NCI-H526 (cell line): ENCODE data around the gene DIPK1B.

Source experiments
- DNase-seq, 2 experiments: peaks; one replicate each; lab custom pipeline; 2025; lab: John Stamatoyannopoulos, UW

Gene DIPK1B

GRCh38 chr9:136720251-136720897 lies 8.0 kb downstream of the DIPK1B start:
- no peak for DNase-seq

DNA sequence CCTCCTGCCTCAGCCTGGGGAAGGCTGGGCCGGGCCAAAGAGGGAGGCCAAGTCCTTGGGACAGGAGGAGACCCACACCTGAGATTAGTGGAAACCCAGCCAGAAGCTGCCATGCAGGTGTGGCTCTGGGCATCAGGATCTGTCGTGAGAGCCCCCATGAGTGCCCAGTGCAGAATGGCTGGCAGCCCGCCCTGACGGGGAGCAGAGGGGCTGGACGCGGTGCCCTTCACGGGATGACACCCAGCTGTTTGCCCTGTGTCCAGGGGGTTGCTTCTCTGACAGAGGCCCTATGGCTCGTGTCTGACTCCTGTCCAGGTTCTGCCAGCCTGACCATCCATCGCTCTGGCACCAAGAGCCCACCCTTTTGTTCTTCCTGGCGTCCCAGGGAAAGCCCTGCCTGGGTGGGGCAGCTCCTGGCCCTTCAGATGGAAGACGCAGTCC lies 8.5 kb downstream of the DIPK1B start:
- DNase-seq = no peak

GRCh38 chr9:136721339-136722092 lies 9.1 kb downstream of the DIPK1B start:
- no peak for DNase-seq

- no peak for DNase-seq
Measured at GRCh38 chr9:136722093-136722968, 10.0 kb downstream of the DIPK1B start.

DNA sequence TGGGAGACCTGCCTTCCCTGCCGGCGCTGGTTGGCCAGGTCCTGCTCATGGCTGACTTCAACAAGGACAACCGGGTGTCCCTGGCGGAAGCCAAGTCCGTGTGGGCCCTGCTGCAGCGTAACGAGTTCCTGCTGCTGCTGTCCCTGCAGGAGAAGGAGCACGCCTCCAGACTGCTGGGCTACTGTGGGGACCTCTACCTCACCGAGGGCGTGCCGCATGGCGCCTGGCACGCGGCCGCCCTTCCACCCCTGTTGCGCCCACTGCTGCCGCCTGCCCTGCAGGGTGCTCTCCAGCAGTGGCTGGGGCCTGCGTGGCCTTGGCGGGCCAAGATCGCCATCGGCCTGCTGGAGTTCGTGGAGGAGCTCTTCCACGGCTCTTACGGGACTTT lies 10.6 kb downstream of the DIPK1B start:
- no peak for DNase-seq

GRCh38 chr9:136723362-136723976 lies 11.1 kb downstream of the DIPK1B start:
- no peak for DNase-seq

- no peak for DNase-seq
Measured at GRCh38 chr9:136723989-136724388, 11.6 kb downstream of the DIPK1B start.

DNA sequence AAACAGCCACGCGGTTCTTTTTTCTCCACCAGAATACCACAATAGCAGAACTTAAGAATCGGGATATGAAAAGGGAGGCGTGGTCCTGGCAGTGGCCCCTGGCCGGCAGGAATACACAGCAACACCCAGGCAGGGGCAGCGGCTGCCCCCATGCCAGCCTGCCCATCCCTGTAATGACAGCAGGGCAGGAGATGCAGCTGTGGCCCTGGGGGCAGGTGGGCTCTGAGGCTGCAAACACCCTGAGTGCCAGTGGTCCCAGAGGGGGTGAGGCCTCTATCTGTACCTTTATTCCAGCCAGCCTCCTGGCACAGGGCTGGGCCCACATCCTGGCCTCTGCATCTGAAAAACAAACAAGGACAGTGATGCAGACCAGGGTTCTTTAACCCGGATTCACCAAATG lies 12.4 kb downstream of the DIPK1B start:
- no peak for DNase-seq

DNA sequence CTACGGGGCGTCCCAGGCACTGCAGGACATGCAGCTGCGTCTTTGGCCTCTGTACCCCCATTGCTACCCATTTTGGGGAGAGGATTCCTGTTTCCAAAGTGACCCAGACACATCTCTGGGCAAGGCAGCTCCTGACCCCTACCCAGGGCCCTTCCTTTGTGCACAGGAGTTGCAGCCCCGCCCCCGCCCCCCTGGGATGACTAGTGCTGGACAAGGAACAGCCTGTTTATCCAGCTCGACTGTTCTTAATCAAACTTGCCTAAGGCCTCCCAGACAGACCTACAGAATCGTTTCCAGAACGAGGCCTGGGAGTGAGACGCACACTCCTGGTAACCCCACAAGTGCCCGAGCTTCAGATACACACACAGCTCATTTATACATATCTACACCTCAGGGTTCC lies 13.2 kb downstream of the DIPK1B start:
- DNase-seq = no peak

- no peak for DNase-seq
Measured at GRCh38 chr9:136726118-136726517, 13.7 kb downstream of the DIPK1B start.

GRCh38 chr9:136726631-136727191 lies 14.3 kb downstream of the DIPK1B start:
- no peak for DNase-seq

DNA sequence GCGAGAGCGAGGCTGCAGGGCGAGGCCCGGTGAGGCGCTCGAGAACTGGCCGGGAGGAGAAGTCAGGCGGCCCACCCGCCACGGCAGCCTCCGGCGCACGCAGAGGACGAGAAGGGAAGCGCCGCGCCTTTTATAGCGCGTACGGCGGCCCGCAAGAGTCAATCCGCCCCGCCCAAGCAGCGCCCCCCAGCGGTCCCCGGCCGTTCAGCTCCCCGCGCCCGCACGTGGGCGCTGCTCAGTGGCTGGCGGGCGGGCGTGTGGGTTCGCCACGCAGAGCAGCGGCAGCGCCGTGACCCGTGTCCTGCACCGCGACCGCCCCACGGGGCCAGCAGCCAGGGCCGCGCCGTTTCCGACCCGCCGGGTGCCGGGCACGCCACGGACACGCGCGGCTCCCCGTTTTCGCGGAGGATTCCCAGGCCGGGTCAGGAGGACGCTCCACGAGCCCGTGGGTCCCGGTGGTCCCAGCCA lies 15.7 kb downstream of the DIPK1B start:
- DNase-seq = peak; percentile 18 to 80

GRCh38 chr9:136728548-136729123 lies 16.3 kb downstream of the DIPK1B start:
- DNase-seq = no peak

GRCh38 chr9:136729144-136729543 lies 16.8 kb downstream of the DIPK1B start:
- DNase-seq = no peak

DNA sequence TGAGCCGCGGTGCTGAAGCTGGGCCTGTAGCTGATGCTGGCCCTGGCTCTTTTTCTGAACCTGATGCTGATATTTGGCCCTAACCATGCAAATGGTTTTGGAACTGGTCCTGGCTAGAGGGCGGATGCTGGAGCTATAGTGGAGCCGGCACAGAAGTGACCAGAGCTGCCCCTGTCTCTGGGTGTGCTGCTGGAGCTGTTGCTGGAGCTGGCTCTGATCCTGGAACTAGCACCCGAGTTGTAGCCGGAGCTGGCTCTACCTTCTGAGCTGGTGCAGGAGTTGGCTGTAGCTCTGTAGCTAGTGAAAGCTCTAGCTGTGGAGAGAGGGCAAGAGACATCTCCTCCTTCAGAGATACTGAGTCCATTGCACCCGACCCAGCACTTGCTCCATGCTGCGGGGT lies 17.6 kb downstream of the DIPK1B start:
- DNase-seq = no peak

GRCh38 chr9:136732444-136733178 lies 20.2 kb downstream of the DIPK1B start:
- DNase-seq = no peak

DNA sequence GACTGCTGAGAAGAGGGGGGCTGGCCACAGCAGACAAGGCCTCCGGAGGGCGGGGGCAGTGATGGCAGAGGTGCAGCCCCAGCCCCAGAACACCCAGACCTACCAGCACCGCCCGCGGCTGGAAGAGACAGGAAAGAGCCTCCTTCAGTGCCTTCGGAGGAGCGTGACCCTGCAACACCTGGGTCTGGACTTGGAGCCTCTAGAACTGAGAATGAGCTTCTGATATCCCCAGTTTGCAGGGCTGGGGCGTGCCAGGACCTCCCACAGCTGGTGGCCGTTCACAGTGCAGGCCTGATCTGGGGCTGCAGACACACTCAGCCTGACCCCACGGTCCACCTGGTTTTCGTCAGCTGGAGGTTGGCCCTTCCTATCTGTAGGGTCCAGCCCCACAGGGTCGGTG lies 21.2 kb downstream of the DIPK1B start:
- DNase-seq = no peak

GRCh38 chr9:136734837-136735496 lies 22.6 kb downstream of the DIPK1B start:
- no peak for DNase-seq

DNA sequence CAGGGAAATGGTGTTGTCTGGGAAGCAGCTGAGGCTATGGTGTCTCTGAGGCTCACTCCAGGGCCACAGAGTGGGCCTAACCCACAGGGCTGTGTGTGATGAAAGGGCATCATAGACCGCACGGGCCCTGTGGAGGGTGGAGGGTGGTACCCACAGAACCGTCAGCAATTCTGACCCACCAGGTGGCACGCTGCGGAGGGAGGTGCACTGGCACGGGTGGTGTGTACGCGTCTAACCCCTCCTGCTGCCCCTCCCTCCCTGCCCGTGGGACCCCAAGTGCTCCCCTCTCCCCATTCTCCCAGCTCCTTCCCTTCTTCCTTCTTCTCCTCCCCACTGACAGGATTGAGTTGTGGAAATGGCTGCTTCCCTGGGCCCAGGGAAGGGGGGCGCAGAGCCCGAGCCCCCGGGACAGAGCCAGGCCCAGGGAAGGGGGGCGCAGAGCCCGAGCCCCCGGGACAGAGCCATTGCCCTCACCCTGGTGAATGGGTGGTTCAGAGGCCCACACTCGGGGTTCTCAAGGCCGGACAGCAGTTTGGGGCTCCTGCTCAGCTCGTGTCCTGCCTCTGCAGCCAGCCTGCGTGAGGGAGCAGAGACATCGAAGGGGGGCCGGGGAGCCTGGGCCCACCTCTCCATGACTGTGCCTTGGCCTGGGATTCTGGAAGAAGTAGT lies 23.6 kb downstream of the DIPK1B start:
- no peak for DNase-seq

GRCh38 chr9:136738960-136739359 lies 26.6 kb downstream of the DIPK1B start:
- no peak for DNase-seq
